GM21447 (cell line): ENCODE data around the gene ZIK1.

Source experiments
- ATAC-seq: cut with Tn5 transposase; IDR thresholded peaks from one replicate; pipeline ENCODE4 v1.9.1; 2021; ENCODE audit not compliant: unreplicated experiment

Gene ZIK1

DNA sequence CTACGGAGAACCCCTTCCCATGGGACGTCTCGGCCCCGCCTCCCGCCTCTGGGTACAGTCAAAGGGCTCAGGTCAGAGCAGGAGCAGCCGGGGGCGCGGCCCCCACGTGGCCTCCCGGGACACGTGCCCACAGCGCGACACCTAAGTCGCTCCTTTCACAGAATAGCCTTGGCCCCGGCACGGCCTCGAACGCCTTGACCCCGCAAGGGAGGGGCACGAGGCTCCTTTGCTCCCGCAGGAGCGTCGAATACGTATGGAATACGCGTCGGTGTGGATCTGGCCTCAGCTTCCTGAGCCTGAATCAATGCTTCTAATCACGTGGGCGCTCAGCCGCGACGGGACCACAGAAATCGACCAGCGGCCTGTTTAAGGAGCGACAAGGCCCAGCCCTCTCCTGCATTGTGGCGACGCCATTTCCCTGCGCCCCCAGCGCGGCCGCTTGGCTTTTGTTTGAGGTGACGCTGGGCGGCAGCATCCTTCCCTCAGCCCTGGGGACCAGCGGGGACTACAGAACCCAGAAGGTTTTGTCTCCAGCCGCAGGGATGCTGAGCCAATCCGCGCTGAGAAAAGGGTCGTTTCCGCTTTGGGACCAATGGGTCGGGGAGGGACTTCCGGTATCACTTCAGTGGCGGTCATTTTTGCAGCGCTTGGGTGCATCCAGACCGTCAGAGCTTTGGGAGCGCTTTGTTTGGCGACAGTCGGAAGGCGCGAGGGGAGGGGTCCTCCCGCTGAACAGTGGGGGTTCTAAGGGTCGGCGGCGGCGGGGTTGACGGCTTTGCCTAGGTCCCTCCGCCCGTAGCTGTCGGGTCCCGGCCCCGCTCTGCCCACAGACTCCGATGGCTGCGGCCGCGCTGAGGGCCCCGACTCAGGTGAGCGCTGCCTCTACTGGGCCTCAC, at the start of gene ZIK1:
Gene ZIK1 (plus strand): TSS at position 625 of the 896 bp plus-strand sequence. CDS start 212 bp downstream, at position 837.
- peak; percentile 85 for ATAC-seq

- ATAC-seq, result no peak
Observed at GRCh38 chr19:57537953-57538547, 45.9 kb upstream of the ZIK1 start.

GRCh38 chr19:57546513-57546912, 37.4 kb upstream of the ZIK1 start:
- ATAC-seq, result no peak

DNA sequence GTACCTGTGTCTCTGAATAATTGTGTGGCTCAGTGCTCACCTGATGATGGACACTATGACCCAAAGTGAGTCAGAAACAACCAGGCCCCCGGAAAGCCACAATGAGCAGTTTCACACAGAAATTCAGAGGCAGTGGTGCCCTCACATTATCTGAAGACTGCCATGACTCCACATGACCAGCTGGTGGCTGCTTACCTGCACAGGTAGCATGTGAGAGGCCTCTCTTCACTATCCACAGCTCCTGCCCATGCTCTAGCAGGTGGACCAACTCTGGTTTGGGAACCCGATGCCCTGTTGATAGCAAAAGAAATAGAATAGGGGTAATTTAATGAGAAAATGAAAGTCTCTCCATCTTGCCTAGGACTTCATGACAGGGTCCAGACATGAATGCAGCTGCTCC, 31.5 kb upstream of the ZIK1 start:
- no peak for ATAC-seq

DNA sequence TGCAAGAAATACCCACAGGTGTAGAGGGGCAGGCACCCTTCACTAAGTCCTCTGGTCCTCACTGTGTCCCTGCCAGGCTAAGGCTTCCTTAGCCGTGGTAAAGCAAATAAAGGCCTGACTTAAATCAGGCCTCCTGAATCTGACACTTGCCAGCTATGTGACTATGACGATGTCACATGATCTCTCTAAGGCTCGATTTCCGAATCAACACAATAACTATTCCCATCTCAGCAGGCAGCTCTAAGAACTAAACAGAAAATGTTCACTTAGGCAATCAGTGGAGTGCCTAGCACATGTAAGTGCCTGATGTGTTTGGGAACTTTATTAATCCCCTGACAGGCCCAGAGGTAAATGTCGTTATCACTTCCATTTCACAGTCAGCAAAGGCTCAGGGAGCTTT, 26.3 kb upstream of the ZIK1 start:
- no peak for ATAC-seq

- no peak for ATAC-seq
Observed at GRCh38 chr19:57558525-57558924, 25.4 kb upstream of the ZIK1 start.

DNA sequence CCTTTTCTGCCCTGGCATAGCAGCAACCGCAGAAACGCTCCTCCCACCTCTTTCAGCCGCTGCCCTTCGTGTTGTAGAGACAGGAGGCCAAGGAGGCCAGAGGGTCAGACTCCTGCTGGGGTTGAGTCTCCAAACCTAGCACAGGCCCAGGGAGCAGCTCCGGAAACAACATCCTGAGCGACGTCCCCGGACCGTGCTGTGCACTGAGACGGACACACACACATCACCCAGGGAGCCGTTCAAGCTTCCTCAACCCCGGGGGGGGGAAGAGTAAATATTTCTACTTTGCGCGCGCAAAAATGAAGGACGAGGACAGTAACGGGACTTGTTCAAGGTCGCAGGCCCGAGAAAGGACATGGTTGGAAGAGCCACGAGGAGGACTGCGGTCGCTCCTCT, 24.9 kb upstream of the ZIK1 start:
- peak; percentile 41 for ATAC-seq

DNA sequence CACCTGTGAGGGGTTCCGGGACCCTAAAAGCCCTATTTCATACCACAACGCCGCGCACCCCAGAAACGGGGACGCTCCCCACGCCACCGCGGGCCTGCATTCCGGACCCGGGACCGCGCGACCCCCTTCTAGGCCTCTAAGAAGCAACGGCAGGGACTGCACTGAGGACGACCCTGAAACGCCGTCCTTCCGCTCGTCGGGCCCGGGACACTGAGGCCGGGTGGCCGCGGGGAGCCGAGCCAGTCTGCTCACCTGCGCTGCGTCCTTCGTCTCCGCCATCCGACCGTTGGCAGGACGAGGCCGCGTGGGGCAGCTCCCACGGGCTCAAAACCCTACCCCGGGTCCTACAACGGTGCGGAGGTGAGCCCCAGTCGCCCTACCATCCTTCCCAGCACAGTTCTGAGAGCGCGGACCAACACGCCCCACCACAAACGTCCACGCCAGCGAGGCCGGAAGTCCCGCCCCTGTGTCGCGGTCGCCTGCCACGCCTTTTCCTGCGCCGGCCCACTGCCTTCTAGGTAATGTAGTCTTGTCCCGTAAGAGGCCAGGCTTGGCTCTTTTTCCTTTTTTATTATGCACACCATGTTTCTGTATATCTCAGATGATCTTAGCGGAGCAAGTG, 24.4 kb upstream of the ZIK1 start, which contains the start of gene ZNF550:
Gene ZNF550 (minus strand): TSS at position 460 of the 622 bp plus-strand sequence. CDS start 181 bp downstream, at position 279.
- peak; percentile 99 for ATAC-seq

DNA sequence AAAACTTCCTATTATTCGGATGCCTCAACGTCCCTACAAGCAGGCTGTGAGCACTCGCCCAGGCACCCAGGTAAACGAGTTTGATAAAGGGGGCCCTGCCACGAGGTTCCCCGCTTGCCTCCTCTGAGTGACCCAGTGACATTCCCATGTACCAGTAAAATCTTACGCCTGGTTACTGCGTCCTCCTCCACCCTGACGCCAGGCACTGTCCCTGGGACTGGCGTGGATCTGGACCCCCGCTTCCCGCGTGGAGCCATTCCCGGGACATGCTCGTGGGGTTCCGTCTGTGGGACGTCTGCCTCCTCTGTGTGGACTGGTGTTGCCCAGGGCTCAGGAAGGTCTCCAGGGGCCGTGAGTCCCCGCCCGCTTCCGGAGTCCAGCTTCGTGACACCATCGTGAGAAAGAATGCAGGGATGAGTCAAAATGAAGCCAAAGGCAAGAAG, 23.9 kb upstream of the ZIK1 start:
- ATAC-seq, result no peak

DNA sequence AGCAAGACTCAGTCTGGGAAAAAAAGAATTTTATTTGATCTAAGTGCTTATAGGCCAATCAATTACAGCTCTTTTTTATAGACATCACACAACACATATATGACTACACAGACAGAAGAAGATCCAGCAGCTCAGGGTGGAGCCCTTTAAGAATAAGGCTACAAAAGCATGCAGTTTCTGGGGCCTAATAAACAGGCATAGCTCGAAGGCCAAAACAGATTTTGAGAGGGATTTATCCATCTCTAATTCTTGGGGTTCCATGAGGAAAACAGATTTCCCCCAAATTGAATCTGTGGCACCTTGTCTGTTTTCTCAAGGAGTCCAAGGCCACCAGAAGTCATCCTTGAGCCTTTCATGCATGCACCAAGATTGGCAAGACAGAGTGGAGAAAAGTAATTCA, 20.4 kb upstream of the ZIK1 start:
- no peak for ATAC-seq

GRCh38 chr19:57566396-57567265, 17.3 kb upstream of the ZIK1 start:
- no peak for ATAC-seq

- no peak for ATAC-seq
Observed at GRCh38 chr19:57570707-57571106, 13.2 kb upstream of the ZIK1 start.

GRCh38 chr19:57572415-57572947, 11.5 kb upstream of the ZIK1 start:
- ATAC-seq, result no peak

- ATAC-seq, result no peak
Observed at GRCh38 chr19:57576661-57577060, 7.3 kb upstream of the ZIK1 start.

- ATAC-seq, result peak; percentile 92
Observed at GRCh38 chr19:57578487-57579205, 5.3 kb upstream of the ZIK1 start, which contains the start of gene ZNF416. Gene ZNF416, minus strand, starts transcription at chr19:57578911. Its CDS starts 207 bp downstream, at chr19:57578704.

DNA sequence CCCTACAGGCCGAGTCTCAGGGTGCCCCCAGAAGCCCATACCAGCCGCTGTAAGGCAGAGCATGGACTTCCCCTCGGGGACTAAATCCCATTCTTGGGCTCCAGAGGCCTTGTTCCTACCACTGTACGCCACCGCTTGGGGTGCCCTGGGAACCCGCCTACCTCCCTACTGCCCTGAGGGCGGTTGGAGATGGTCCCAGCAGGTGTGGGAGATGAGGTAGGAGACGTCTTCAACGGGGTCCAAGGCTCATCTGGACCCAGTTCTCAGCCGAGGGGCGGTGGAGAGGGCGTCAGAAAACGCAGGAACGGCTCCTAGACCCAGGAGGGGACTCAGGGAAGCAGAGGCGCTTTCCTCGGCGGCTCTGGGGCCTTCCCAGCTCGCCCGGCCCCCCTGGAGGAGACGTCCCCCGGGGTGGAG, 833 bp upstream of the ZIK1 start:
- ATAC-seq, result no peak

GRCh38 chr19:57587529-57587928, 3.6 kb downstream of the ZIK1 start:
- ATAC-seq, result no peak

DNA sequence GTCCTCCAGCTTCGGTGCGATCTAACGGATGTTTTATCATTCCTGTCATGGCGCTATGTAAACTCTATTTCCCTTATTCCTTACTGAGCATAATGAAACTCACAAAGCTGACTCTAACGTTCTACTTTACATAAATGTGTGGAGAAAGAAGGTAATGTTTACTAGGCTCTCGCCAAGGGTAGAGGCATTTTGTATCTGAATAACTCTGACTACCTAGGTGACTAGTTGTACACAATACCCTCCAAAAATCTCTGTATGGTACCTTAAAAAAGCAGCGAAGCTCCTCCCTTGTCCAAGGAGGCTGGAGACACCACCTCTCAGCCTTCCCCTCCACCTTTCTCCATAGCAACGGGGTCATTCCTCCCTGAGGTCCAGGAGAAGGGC, 15.4 kb downstream of the ZIK1 start:
- no peak for ATAC-seq

GRCh38 chr19:57599761-57600383, 15.9 kb downstream of the ZIK1 start, which contains the start of gene ZNF530:
Gene ZNF530, plus strand, starts transcription at chr19:57599885. Its CDS starts 4,461 bp downstream, at chr19:57604346.
- ATAC-seq, result peak; percentile 97
